ENCODE data around the gene ATP8A2. TPM values are rescaled to one million over a fixed set of nuclear protein-coding genes. Genes with fewer than 3 reads are reported as not detected.

ATP8A2 gene
- total RNA-seq, 1 experiment from 2014 or later, result 5.2 TPM

- CTCF ChIA-PET, result no interaction called here
- TF ChIP-seq ZNF281 (CRISPR knock-in tag; IDR thresholded peaks at IDR 0.05), result no peak
- TF ChIP-seq ZNF263 (CRISPR knock-in tag; IDR thresholded peaks at IDR 0.05; ENCODE audit: low read depth), result no peak
- TF ChIP-seq OVOL2 (CRISPR knock-in tag; IDR thresholded peaks at IDR 0.05; ENCODE audit: borderline replicate concordance), result no peak
- no peak for TF ChIP-seq ZNF396 (CRISPR knock-in tag; IDR thresholded peaks at IDR 0.05; ENCODE audit: borderline replicate concordance)
- no peak for TF ChIP-seq NR1H2 (CRISPR knock-in tag; IDR thresholded peaks at IDR 0.05)
- no peak for TF ChIP-seq PRDM15 (CRISPR knock-in tag; IDR thresholded peaks at IDR 0.05)
- no peak for TF ChIP-seq ZNF138 (CRISPR knock-in tag; conservative IDR thresholded peaks at IDR 0.05)
- TF ChIP-seq JAZF1 (CRISPR knock-in tag; IDR thresholded peaks at IDR 0.05), result no peak
- TF ChIP-seq CBFB (CRISPR knock-in tag; IDR thresholded peaks at IDR 0.05; ENCODE audit: low read depth), result no peak
- no peak for TF ChIP-seq EMX1 (CRISPR knock-in tag; IDR thresholded peaks at IDR 0.05)
- TF ChIP-seq NFYB (CRISPR knock-in tag; conservative IDR thresholded peaks at IDR 0.05; ENCODE audit: low read depth), result no peak
- no peak for TF ChIP-seq TCF7 (CRISPR knock-in tag; IDR thresholded peaks at IDR 0.05; ENCODE audit: low read depth)
- no peak for TF ChIP-seq ZNF219 (CRISPR knock-in tag; IDR thresholded peaks at IDR 0.05; ENCODE audit: borderline replicate concordance)
- no peak for TF ChIP-seq GRHL2 (CRISPR knock-in tag; IDR thresholded peaks at IDR 0.05; ENCODE audit: insufficient replicate concordance, severe bottlenecking)
- TF ChIP-seq KAT7 (CRISPR knock-in tag; IDR thresholded peaks at IDR 0.05; ENCODE audit: borderline replicate concordance), result no peak
- TF ChIP-seq ATF1 (CRISPR knock-in tag; IDR thresholded peaks at IDR 0.05), result no peak
- no peak for TF ChIP-seq ZNF671 (CRISPR knock-in tag; IDR thresholded peaks at IDR 0.05)
- TF ChIP-seq ELF4 (CRISPR knock-in tag; IDR thresholded peaks at IDR 0.05; ENCODE audit: low read depth), result no peak
- no peaks in the 10 kb centered on the region for H3K9me3 Mint-ChIP-seq
- peaks cover 57% of the 10 kb centered on the region for H3K4me1 Mint-ChIP-seq
- H3K27me3 Mint-ChIP-seq (ENCODE audit: low read depth), result peaks cover 97% of the 10 kb centered on the region
- DNase-seq (ENCODE audit: low spot score), result no peak
- no peak overlapping the region for H3K27ac Mint-ChIP-seq
- H3K36me3 Mint-ChIP-seq, result no peaks in the 10 kb centered on the region; the same call in 1 of the 2 replicates
- no peak for ATAC-seq
- POLR2A ChIA-PET, result no interaction called here
- H3K4me3 Mint-ChIP-seq, result no peak overlapping the region
Observed at GRCh38 chr13:25912961-25913360, 541.2 kb downstream of the ATP8A2 start.

GRCh38 chr13:25915840-25916518 lies 544.2 kb downstream of the ATP8A2 start:
- peaks cover 32% of the 10 kb centered on the region for H3K4me1 Mint-ChIP-seq
- no peak for TF ChIP-seq ATF3 (CRISPR knock-in tag; conservative IDR thresholded peaks at IDR 0.05)
- no peak for TF ChIP-seq FOXP1 (CRISPR knock-in tag; IDR thresholded peaks at IDR 0.05; ENCODE audit: borderline replicate concordance)
- no peak for TF ChIP-seq IRF2 (CRISPR knock-in tag; IDR thresholded peaks at IDR 0.05; ENCODE audit: borderline replicate concordance, low read depth)
- no peak for TF ChIP-seq ZNF138 (CRISPR knock-in tag; conservative IDR thresholded peaks at IDR 0.05)
- TF ChIP-seq MXD4 (CRISPR knock-in tag; IDR thresholded peaks at IDR 0.05; ENCODE audit: borderline replicate concordance), result no peak
- no peak for TF ChIP-seq EMX1 (CRISPR knock-in tag; IDR thresholded peaks at IDR 0.05)
- TF ChIP-seq OVOL2 (CRISPR knock-in tag; IDR thresholded peaks at IDR 0.05; ENCODE audit: borderline replicate concordance), result no peak
- no peak overlapping the region for H3K4me3 Mint-ChIP-seq
- ChIA-PET POLR2A (no interaction called here), CTCF (no interaction called here)
- H3K9me3 Mint-ChIP-seq, result no peaks in the 10 kb centered on the region
- H3K36me3 Mint-ChIP-seq, result no peaks in the 10 kb centered on the region; the same call in 1 of the 2 replicates
- no peak overlapping the region for H3K27ac Mint-ChIP-seq
- ATAC-seq (no peak), DNase-seq (ENCODE audit: low spot score) (no peak)
- peaks cover 99% of the 10 kb centered on the region for H3K27me3 Mint-ChIP-seq (ENCODE audit: low read depth)

Data from WTC11 (cell line).